ENCODE results near the gene OR2AT4. TPM values are rescaled to one million over a fixed set of nuclear protein-coding genes. Genes with fewer than 3 reads are reported as not detected.

The OR2AT4 gene
- total and polyA plus RNA-seq, 2 of the 4 experiments (the other 2 are of a cell fraction): not detected

DNA sequence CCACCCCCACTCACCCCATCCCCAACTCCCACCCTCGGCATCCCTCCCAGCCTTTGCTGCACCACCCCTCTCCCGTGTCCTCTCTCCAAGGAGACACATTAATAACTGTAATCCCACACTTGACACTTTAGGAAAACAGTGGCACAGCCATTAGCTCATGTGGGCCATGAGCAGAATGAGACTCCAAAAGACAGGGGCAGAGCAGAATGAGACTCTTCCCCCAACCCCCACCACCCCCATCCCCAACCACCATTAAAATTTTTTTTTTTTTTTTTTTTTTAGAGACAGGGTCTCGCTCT, 48.0 kb upstream of the OR2AT4 start:
- DNase-seq (no peak), ATAC-seq (ENCODE audit: low read depth) (no peak)
- no peak overlapping the region for H3K9ac ChIP-seq (ENCODE audit: low read depth, low read length)
- no peak overlapping the region for H3K4me3 ChIP-seq (ENCODE audit: insufficient read depth, low read depth, low read length)
- no peak overlapping the region for H3K4me2 ChIP-seq (ENCODE audit: low read depth, low read length)
- no TSS peak for BruUV-seq (replicated peaks)
- no peak overlapping the region for H4K5ac ChIP-seq (ENCODE audit: low read depth, low read length)
- H2BK20ac ChIP-seq (ENCODE audit: low read depth, low read length): no peak overlapping the region
- H2AK9ac ChIP-seq (replicated peaks; ENCODE audit: low read depth, low read length, poor library complexity): no peak overlapping the region
- H3K4me1 ChIP-seq (ENCODE audit: control insufficient read depth, insufficient read depth, low read length): peaks cover 2% of the 10 kb centered on the region; the same call in 1 of the 2 replicates
- no peak overlapping the region for H3K4ac ChIP-seq (ENCODE audit: low read depth, low read length)
- in situ Hi-C loops (cut with MboI; ENCODE audit: low sequenced_read_pairs) (loop anchor here (5.0 kb wide), 2 partner anchors 58 to 103 kb away; no protein-coding TSS in a partner anchor), dilution Hi-C loops (cut with HindIII; ENCODE audit: low sequenced_read_pairs, unreplicated experiment) (no loop called here), intact Hi-C loops (cut with micrococcal nuclease) (loop anchor here (1.0 to 2.0 kb wide), 4 partner anchors 61 to 216 kb away; partner anchors contain the start of gene TPBGL)
- POLR2A ChIA-PET (ENCODE audit: unreplicated experiment): interaction anchor here (0.6 kb wide), 1 partner anchor 27 kb away, joined by 7 read pairs; no protein-coding TSS in a partner anchor
- no CpG with 5 or more reads among the region's 3 CpGs for WGBS, 2 experiments (ENCODE audit: extremely low coverage in 2 of 2, insufficient read length in 1 of 2)
- peaks cover 5% of the 10 kb centered on the region for H3K9me1 ChIP-seq (ENCODE audit: insufficient read depth, low read length)
- no peak overlapping the region for H2BK120ac ChIP-seq (ENCODE audit: low read depth, low read length)
- H2AK5ac ChIP-seq (ENCODE audit: low read depth, low read length): no peak overlapping the region
- peaks cover 28% of the 10 kb centered on the region for H3K27me3 ChIP-seq (ENCODE audit: control insufficient read depth, insufficient read depth, low read length)
- H3K18ac ChIP-seq (ENCODE audit: low read depth, low read length): no peak overlapping the region
- H3K14ac ChIP-seq (replicated peaks; ENCODE audit: low read depth, low read length): no peak overlapping the region
- no peak overlapping the region for H4K91ac ChIP-seq (ENCODE audit: insufficient read depth, low read depth, low read length)
- peak overlapping the region; percentile 1 for H2AFZ ChIP-seq (replicated peaks; ENCODE audit: low read length, poor library complexity)
- CTCF ChIA-PET: interaction anchor here (0.6 to 5.6 kb wide), 4 partner anchors 27 to 96 kb away, joined by 3 to 43 read pairs (median 3); partner anchors contain the start of gene TPBGL
- TF ChIP-seq RCOR1 (IDR thresholded peaks at IDR 0.05; ENCODE audit: insufficient replicate concordance, low read length) (no peak), FOS (IDR thresholded peaks at IDR 0.05; ENCODE audit: low read depth, low read length) (no peak), RAD21 (IDR thresholded peaks at IDR 0.05; ENCODE audit: low read length) (no peak)
- H4K8ac ChIP-seq (ENCODE audit: low read depth in 2 of 2, low read length in 2 of 2): no peak overlapping the region
- H3K56ac ChIP-seq (ENCODE audit: extremely low read depth, insufficient read depth, low read length): no peak overlapping the region
- H3K27ac ChIP-seq (ENCODE audit: insufficient read depth, low read length): no peak overlapping the region
- no peak overlapping the region for H2BK15ac ChIP-seq (ENCODE audit: low read depth, low read length)
- H3K79me1 ChIP-seq (ENCODE audit: low read depth in 1 of 2, low read length in 2 of 2): no peaks in the 10 kb centered on the region
- H2BK5ac ChIP-seq (ENCODE audit: low read depth, low read length, poor library complexity, severe bottlenecking): no peak overlapping the region
- H3K9me3 ChIP-seq (ENCODE audit: control insufficient read depth, insufficient read depth, low read length): no peaks in the 10 kb centered on the region
- no peak overlapping the region for H3K23ac ChIP-seq (ENCODE audit: low read depth, low read length)
- no peaks in the 10 kb centered on the region for H3K36me3 ChIP-seq (ENCODE audit: control insufficient read depth, insufficient read depth, low read length)
- H4K20me1 ChIP-seq (ENCODE audit: insufficient read depth, low read length): no peaks in the 10 kb centered on the region

Data from IMR-90 (cell line).